Gastroesophageal sphincter (tissue), 3 donors: Measurements from ENCODE around the gene CSTF2.

Experiments used
- EP300 ChIP-seq: sonication (generic); formaldehyde crosslinking; IDR thresholded peaks from one replicate; pipeline ENCODE4 v1.6.1; 2017; ENCODE audit warnings: antibody characterized with exemption, mild to moderate bottlenecking
- POLR2A ChIP-seq, 2 donors: fragments of 450-650 bp; IDR thresholded peaks; one replicate each; pipeline ENCODE4 v1.6.1; 2017; ENCODE audit warnings: antibody characterized with exemption in 2 of 2, mild to moderate bottlenecking in 2 of 2, moderate library complexity in 1 of 2
- POLR2AphosphoS5 ChIP-seq: sonication (generic); formaldehyde crosslinking; IDR thresholded peaks from one replicate; pipeline ENCODE4 v1.6.1; 2017; ENCODE audit warnings: antibody characterized with exemption
- TF ChIP-seq, protein P1 (sequence below), 4 experiments: fragments of 200-600 bp in 2 of 4; fragments of 450-650 bp in 2 of 4; sonication (generic) in 1 of 4; IDR thresholded peaks; one replicate each; pipeline ENCODE4 v1.5.1; 2017 to 2019; ENCODE audit warnings: antibody characterized with exemption in 4 of 4, mild to moderate bottlenecking in 2 of 4, moderate library complexity in 2 of 4

DNA sequence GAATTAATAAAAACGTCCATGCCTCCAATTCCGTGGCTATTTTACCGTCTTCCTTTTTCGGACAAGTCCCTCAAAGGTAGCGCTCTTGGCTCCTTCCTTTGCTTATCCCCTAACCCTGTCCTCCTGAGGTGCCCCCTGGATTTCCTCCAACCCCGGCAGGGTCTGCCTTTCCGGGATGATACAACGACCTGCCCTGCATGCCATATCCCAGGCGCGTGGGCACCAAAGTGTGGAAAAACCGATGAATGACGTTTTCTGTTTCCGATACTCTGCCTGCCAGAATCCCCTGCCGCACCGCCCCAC is 706 bp upstream of the CSTF2 start:
- no peak for TF ChIP-seq POLR2A (IDR thresholded peaks at IDR 0.05)
- TF ChIP-seq, protein P1, sequence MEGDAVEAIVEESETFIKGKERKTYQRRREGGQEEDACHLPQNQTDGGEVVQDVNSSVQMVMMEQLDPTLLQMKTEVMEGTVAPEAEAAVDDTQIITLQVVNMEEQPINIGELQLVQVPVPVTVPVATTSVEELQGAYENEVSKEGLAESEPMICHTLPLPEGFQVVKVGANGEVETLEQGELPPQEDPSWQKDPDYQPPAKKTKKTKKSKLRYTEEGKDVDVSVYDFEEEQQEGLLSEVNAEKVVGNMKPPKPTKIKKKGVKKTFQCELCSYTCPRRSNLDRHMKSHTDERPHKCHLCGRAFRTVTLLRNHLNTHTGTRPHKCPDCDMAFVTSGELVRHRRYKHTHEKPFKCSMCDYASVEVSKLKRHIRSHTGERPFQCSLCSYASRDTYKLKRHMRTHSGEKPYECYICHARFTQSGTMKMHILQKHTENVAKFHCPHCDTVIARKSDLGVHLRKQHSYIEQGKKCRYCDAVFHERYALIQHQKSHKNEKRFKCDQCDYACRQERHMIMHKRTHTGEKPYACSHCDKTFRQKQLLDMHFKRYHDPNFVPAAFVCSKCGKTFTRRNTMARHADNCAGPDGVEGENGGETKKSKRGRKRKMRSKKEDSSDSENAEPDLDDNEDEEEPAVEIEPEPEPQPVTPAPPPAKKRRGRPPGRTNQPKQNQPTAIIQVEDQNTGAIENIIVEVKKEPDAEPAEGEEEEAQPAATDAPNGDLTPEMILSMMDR (IDR thresholded peaks at IDR 0.05): no peak
- no peak for TF ChIP-seq POLR2AphosphoS5
- no peak for TF ChIP-seq EP300
